ENCODE measurements around the gene NTM.
"Not testable (repeated sequence)": the region's sequence is repeated elsewhere in the genome, so short reads cannot be mapped to it uniquely, and the experiment has no call there.

NTM gene

DNA sequence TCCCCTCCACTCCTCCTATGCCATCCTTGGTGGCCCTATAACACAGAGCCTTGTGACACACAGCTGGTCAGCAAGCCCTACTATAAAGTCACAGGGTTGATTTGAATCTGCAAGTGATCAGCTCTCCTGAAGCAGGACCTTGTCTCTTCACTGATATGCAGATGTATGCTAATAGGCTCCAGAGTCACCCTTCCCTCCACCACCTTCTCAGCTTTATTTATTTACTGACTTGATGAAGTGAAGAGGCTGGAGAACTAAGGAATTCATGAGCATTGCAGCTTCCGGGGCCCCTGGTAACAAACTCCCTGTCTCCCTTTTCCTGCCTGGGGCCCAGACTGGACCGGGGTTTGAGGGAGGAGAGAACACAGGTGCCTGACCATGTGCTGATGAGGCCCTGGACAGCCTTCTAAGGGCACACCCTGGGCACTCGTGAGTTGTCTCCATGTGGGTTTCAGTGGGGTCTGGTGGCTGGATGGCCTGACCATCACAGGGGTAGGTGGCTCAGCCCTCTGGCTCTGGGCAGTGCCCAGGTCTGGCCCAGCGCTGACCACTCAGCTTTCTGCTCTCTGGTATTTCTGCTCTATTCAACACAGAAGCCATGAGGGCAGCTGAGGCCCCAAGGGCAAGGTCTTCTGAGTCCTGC lies 307.5 kb downstream of the NTM start (continued):
- TF ChIP-seq, protein P1, sequence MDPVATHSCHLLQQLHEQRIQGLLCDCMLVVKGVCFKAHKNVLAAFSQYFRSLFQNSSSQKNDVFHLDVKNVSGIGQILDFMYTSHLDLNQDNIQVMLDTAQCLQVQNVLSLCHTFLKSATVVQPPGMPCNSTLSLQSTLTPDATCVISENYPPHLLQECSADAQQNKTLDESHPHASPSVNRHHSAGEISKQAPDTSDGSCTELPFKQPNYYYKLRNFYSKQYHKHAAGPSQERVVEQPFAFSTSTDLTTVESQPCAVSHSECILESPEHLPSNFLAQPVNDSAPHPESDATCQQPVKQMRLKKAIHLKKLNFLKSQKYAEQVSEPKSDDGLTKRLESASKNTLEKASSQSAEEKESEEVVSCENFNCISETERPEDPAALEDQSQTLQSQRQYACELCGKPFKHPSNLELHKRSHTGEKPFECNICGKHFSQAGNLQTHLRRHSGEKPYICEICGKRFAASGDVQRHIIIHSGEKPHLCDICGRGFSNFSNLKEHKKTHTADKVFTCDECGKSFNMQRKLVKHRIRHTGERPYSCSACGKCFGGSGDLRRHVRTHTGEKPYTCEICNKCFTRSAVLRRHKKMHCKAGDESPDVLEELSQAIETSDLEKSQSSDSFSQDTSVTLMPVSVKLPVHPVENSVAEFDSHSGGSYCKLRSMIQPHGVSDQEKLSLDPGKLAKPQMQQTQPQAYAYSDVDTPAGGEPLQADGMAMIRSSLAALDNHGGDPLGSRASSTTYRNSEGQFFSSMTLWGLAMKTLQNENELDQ (tag by site-specific recombination; IDR thresholded peaks at IDR 0.05; ENCODE audit: low read depth) = no peak
- TF ChIP-seq ZNF302 (tag by site-specific recombination; IDR thresholded peaks at IDR 0.05; ENCODE audit: low read depth) (no peak), ZNF626 (tag by site-specific recombination; IDR thresholded peaks at IDR 0.05) (no peak), ZNF292 (tag by site-specific recombination; IDR thresholded peaks at IDR 0.05; ENCODE audit: borderline replicate concordance, low read depth) (no peak)
- TF ChIP-seq, protein P2, sequence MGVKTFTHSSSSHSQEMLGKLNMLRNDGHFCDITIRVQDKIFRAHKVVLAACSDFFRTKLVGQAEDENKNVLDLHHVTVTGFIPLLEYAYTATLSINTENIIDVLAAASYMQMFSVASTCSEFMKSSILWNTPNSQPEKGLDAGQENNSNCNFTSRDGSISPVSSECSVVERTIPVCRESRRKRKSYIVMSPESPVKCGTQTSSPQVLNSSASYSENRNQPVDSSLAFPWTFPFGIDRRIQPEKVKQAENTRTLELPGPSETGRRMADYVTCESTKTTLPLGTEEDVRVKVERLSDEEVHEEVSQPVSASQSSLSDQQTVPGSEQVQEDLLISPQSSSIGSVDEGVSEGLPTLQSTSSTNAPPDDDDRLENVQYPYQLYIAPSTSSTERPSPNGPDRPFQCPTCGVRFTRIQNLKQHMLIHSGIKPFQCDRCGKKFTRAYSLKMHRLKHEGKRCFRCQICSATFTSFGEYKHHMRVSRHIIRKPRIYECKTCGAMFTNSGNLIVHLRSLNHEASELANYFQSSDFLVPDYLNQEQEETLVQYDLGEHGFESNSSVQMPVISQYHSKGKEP (tag by site-specific recombination; IDR thresholded peaks at IDR 0.05) = no peak

DNA sequence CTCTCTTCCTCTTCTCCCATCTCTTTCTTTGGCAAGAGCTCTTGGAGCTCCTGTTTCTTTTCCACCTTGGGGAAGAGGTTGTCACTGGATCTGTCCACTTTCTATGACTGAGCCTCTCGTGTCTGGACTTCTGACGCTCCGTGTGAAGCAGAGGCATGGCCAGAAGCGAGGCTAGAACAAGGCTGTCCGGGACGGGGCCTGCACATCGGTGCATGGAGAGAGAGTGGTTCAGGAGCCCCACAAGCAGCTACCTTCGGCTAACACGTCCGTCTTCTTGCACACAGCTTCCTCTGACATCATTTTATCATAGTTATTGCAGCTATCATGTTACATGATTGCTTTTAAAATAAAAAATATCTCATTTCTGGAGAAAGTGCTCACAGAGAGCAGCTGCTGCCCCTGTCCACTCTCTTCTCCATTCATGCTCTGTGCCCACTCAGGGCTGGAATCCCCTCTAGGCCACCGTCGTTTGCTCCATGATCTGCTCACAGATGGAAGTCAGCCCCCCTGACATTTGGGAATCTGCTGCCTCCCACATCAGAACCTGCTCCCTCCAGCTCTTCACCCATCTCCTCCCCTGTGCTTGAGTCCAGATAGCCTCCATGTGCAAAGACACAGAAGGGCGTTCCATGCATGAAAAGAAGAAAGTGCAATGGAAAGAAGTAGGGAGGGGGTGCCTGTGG lies 308.4 kb downstream of the NTM start:
- CTCF ChIA-PET = interaction anchor here (1.0 to 1.7 kb wide), 3 partner anchors 10 to 614 kb away, joined by 4 to 8 read pairs (median 6); no protein-coding TSS in a partner anchor
- POLR2A ChIA-PET = no interaction called here
- H3K9me3 ChIP-seq (ENCODE audit: control insufficient read depth, insufficient read depth, low read depth, low read length) = no peaks in the 10 kb centered on the region
- H3K4me1 ChIP-seq (ENCODE audit: control insufficient read depth, insufficient read depth, low read length) = no peaks in the 10 kb centered on the region
- H3K4me3 ChIP-seq (ENCODE audit: low read depth, low read length) = no peak overlapping the region
- no peak for TF ChIP-seq ZNF561 (tag by site-specific recombination; IDR thresholded peaks at IDR 0.05; ENCODE audit: borderline replicate concordance)
- TF ChIP-seq, protein P3, sequence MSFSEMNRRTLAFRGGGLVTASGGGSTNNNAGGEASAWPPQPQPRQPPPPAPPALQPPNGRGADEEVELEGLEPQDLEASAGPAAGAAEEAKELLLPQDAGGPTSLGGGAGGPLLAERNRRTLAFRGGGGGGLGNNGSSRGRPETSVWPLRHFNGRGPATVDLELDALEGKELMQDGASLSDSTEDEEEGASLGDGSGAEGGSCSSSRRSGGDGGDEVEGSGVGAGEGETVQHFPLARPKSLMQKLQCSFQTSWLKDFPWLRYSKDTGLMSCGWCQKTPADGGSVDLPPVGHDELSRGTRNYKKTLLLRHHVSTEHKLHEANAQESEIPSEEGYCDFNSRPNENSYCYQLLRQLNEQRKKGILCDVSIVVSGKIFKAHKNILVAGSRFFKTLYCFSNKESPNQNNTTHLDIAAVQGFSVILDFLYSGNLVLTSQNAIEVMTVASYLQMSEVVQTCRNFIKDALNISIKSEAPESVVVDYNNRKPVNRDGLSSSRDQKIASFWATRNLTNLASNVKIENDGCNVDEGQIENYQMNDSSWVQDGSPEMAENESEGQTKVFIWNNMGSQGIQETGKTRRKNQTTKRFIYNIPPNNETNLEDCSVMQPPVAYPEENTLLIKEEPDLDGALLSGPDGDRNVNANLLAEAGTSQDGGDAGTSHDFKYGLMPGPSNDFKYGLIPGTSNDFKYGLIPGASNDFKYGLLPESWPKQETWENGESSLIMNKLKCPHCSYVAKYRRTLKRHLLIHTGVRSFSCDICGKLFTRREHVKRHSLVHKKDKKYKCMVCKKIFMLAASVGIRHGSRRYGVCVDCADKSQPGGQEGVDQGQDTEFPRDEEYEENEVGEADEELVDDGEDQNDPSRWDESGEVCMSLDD (tag by site-specific recombination; IDR thresholded peaks at IDR 0.05) = no peak
- no peak overlapping the region for H3K27ac ChIP-seq (ENCODE audit: extremely low read depth, low read depth, low read length)
- H3K36me3 ChIP-seq (ENCODE audit: control insufficient read depth in 2 of 2, insufficient read depth in 1 of 2, low read length in 2 of 2) = no peaks in the 10 kb centered on the region

DNA sequence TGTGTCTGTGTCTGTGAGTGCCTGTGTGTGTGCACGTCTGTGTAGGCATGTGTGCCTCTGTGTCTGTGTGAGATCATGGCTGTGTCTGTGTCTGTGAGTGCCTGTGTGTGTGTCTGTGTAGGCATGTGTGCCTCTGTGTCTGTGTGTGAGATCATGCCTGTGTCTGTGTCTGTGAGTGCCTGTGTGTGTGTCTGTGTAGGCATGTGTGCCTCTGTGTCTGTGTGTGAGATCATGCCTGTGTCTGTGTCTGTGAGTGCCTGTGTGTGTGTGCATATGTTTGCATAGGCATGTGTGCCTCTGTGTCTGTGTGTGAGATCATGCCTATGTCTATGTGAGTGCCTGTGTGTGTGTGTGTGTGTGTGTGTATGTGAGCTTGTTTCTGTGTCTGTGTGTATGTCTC lies 310.0 kb downstream of the NTM start:
- H3K36me3 ChIP-seq (ENCODE audit: control insufficient read depth in 2 of 2, insufficient read depth in 1 of 2, low read length in 2 of 2); H3K27ac ChIP-seq (ENCODE audit: extremely low read depth, low read depth, low read length); H3K4me1 ChIP-seq (ENCODE audit: control insufficient read depth, insufficient read depth, low read length); POLR2A ChIA-PET; H3K9me3 ChIP-seq (ENCODE audit: control insufficient read depth, insufficient read depth, low read depth, low read length); H3K4me3 ChIP-seq (ENCODE audit: low read depth, low read length); CTCF ChIA-PET: not testable (repeated sequence)

DNA sequence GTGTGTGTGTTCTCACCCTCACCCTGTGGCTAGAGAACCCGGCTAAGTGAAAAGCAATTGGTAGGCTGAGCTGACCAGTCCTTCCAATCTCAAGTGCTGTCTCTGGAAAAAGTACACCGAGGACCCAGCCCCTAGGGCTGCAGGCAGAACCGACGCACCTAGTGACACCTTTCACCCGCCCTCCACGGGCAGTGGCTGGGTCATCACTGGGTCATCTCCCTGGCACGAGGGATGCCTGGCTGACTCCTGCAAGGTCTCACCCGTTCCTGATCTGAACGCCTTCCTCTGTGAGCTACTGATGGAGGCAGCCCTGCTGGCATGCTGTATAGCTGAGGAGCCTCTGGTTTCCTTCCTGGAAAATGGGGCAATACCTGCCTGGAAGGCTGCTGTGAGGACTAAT lies 311.5 kb downstream of the NTM start:
- TF ChIP-seq ZBTB7A (tag by site-specific recombination; IDR thresholded peaks at IDR 0.05; ENCODE audit: low read depth) (no peak), YY1 (tag by site-specific recombination; IDR thresholded peaks at IDR 0.05) (no peak), KLF1 (tag by site-specific recombination; IDR thresholded peaks at IDR 0.05) (no peak), KLF16 (tag by site-specific recombination; IDR thresholded peaks at IDR 0.05) (no peak), ZNF211 (tag by site-specific recombination; IDR thresholded peaks at IDR 0.05; ENCODE audit: low read depth) (no peak), ZNF830 (tag by site-specific recombination; IDR thresholded peaks at IDR 0.05; ENCODE audit: low read depth) (no peak), ZNF184 (tag by site-specific recombination; IDR thresholded peaks at IDR 0.05) (no peak), ZNF473 (tag by site-specific recombination; IDR thresholded peaks at IDR 0.05) (no peak), ZNF155 (tag by site-specific recombination; IDR thresholded peaks at IDR 0.05) (no peak), ZNF596 (tag by site-specific recombination; IDR thresholded peaks at IDR 0.05) (no peak), MYNN (tag by site-specific recombination; IDR thresholded peaks at IDR 0.05; ENCODE audit: borderline replicate concordance) (no peak)
- ChIA-PET POLR2A (no interaction called here), CTCF (interaction anchor here (0.6 to 4.0 kb wide), 2 partner anchors 13 to 169 kb away, joined by 3 to 14 read pairs; no protein-coding TSS in a partner anchor)
- Histone ChIP-seq H3K27ac (ENCODE audit: extremely low read depth, low read depth, low read length) (no peak overlapping the region), H3K9me3 (ENCODE audit: control insufficient read depth, insufficient read depth, low read depth, low read length) (no peaks in the 10 kb centered on the region), H3K4me3 (ENCODE audit: low read depth, low read length) (no peak overlapping the region), H3K36me3 (ENCODE audit: control insufficient read depth in 2 of 2, insufficient read depth in 1 of 2, low read length in 2 of 2) (no peaks in the 10 kb centered on the region), H3K4me1 (ENCODE audit: control insufficient read depth, insufficient read depth, low read length) (no peaks in the 10 kb centered on the region)

Data from HEK293 (cell line).